Heart left ventricle (tissue), 16 donors: ENCODE data around the gene TGFBR3. TPM values are rescaled to one million over a fixed set of nuclear protein-coding genes. Genes with fewer than 3 reads are reported as not detected.
A peak's percentile ranks its signal among the peaks of the same experiment; 100 is the strongest.

Source experiments
- ATAC-seq, 4 donors: fragments of 200-7000 bp; cut with Tn5 transposase; one replicate each; pipeline ENCODE4 v1.9.1; 2020 to 2022; ENCODE audit warnings: moderate library complexity in 4 of 4, mild to moderate bottlenecking in 3 of 4, moderate number of reproducible peaks in 1 of 4
- DNase-seq, 5 donors: peaks; one replicate each; pipeline ENCODE4 v3.0.0-alpha.2; 2020
- H3K27ac ChIP-seq, 12 donors: fragments of 200-600 bp; sonication (generic) in 4 of 12; one replicate each; pipeline versions ENCODE4 v1.5.0 to v1.8.0; 2016 to 2022; ENCODE audit warnings: mild to moderate bottlenecking in 2 of 12
- H3K27me3 ChIP-seq, 9 donors: fragments of 200-600 bp; sonication (generic) in 2 of 9; one replicate each; pipeline versions ENCODE4 v1.5.1 to v1.8.0; 2016 to 2022; ENCODE audit warnings: mild to moderate bottlenecking in 3 of 9
- H3K36me3 ChIP-seq, 9 donors: fragments of 200-600 bp; sonication (generic) in 2 of 9; one replicate each; pipeline versions ENCODE4 v1.5.0 to v1.8.0; 2018 to 2022; ENCODE audit warnings: mild to moderate bottlenecking in 2 of 9
- H3K4me1 ChIP-seq, 12 donors: fragments of 200-600 bp; sonication (generic) in 4 of 12; one replicate each; pipeline versions ENCODE4 v1.5.0 to v1.8.0; 2016 to 2022; ENCODE audit warnings: mild to moderate bottlenecking in 3 of 12
- H3K4me3 ChIP-seq, 12 donors: fragments of 200-600 bp; sonication (generic) in 4 of 12; one replicate each; pipeline versions ENCODE4 v1.5.0 to v1.8.0; 2017 to 2022; ENCODE audit warnings: mild to moderate bottlenecking in 9 of 12, moderate library complexity in 4 of 12
- H3K9me3 ChIP-seq, 12 donors: fragments of 200-600 bp; sonication (generic) in 4 of 12; one replicate each; pipeline versions ENCODE4 v1.5.0 to v1.8.0; 2016 to 2022; ENCODE audit warnings: mild to moderate bottlenecking in 1 of 12
- POLR2A ChIP-seq, 2 donors: fragments of 450-650 bp; IDR thresholded peaks; one replicate each; pipeline ENCODE4 v1.6.1; 2017; ENCODE audit warnings: antibody characterized with exemption in 2 of 2, mild to moderate bottlenecking in 2 of 2, moderate library complexity in 2 of 2
- WGBS, 4 donors: extraction: QIAGEN DNeasy Blood & Tissue Kit in 2 of 4; methylation state at CpG; one replicate each; pipeline versions ENCODE4 v1.1.5 to v1.1.7; 2013 to 2018; 5-methylcytosine and 5-hydroxymethylcytosine counted together
- intact Hi-C, 10 donors: fragments of 100-400 bp; cut with DNase I; formaldehyde crosslinking; loops; one replicate each; pipeline versions ENCODE4 v1.11.1 to v1.14.2; 2022
- polyA plus RNA-seq, 2 donors: library from polyadenylated mRNA; stranded (reverse); fragments of 200-250 nt; gene quantifications; one replicate each; pipeline ENCODE4 v1.2.3, GENCODE V29; 2013
- total RNA-seq, 9 donors: library from RNA; depleted of rRNA in 2 of 9; stranded (reverse); fragments of >200 nt in 2 of 9; fragmentation: NEBNext Ultra II Directional in 3 of 9; extraction: Animal tissue kit (Norgen Biotek cat#: 25700) in 3 of 9; gene quantifications; one replicate each; pipeline versions ENCODE4 v1.1.0 to v1.2.4, GENCODE V29; 2016 to 2023
- TF ChIP-seq, protein P1 (sequence below), 12 donors: fragments of 200-600 bp; sonication (generic) in 4 of 12; IDR thresholded peaks; one replicate each; pipeline versions ENCODE4 v1.5.0 to v1.8.0; 2018 to 2022; ENCODE audit warnings: antibody characterized with exemption in 12 of 12, mild to moderate bottlenecking in 5 of 12
- donor health status: ischemic (EF 13 %, LVEDD 7.1; RV severe dilation, severe dysfunction).
- donor health status: healthy with polysubstance abuse.
- donor health status: DM: no; HTN: yes; CAD: no.
- donor health status: DM: no; HTN: no; CAD: no.
- donor health status: ischemic (EF 25% LVEDD 6.9; RV normal size, moderate dysfunction).
- donor health status: ischemic (EF 25% LVEDD 5.7; RV mildly dilated, moderate dysfunction).
- donor health status: healthy.
- donor health status: DM: yes; HTN: yes; CAD: no.
- donor health status: ischemic (EF 35%, LVEDD 5.7; RV mildly dilated, moderate dysfunction).
- donor health status: nonischemic (EF 11% LVEDD 7.7; RV severe dilation, severe dysfunction).
- donor health status: DM: yes; HTN: yes; CAD: no.
- donor health status: PGD.
- donor health status: ischemic (EF 29% LVEDD 5.4; RV normal size, mild dysfunction).
- donor health status: nonischemic (EF 23%, LVEDD 6.1; RV moderate dilation, normal function).

Gene TGFBR3
- total and polyA plus RNA-seq, 11 donors: 6.9 to 51.8 (median 22.7) TPM

DNA sequence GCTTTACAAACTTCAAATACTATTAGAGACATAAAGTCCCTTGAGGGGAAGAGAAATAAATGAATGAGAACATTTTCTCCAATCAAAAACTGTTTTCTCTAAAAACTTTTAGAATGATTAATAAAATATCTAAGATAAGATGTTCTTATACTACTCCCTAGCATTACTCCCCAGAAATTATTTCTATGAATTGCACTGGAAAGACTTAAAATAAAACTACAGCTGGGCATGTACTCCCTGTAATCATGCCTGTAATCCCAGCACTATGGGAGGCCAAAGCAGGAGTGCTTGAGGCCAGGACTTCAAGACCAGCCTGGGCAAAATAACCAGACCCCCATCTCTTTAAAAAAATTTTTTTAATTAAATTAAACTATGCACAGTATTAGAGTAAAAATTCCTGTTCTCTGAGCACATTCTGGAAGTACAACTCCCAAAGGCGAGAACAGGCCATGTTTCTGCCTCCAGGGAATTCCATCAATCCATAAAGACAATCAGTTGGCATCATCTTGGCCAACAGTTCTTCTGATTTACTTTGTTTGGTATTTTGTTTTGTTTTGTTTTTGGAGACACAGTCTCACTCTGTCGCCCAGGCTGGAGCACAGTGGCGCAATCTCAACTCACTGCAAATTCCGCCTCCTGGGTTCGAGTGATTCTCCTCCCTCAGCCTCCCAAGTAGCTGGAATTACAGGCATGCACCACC is 77.9 kb downstream of the TGFBR3 start:
- intact Hi-C loops: no loop called here
- no peak for DNase-seq
- no peak for TF ChIP-seq POLR2A (IDR thresholded peaks at IDR 0.05)
- TF ChIP-seq, protein P1, sequence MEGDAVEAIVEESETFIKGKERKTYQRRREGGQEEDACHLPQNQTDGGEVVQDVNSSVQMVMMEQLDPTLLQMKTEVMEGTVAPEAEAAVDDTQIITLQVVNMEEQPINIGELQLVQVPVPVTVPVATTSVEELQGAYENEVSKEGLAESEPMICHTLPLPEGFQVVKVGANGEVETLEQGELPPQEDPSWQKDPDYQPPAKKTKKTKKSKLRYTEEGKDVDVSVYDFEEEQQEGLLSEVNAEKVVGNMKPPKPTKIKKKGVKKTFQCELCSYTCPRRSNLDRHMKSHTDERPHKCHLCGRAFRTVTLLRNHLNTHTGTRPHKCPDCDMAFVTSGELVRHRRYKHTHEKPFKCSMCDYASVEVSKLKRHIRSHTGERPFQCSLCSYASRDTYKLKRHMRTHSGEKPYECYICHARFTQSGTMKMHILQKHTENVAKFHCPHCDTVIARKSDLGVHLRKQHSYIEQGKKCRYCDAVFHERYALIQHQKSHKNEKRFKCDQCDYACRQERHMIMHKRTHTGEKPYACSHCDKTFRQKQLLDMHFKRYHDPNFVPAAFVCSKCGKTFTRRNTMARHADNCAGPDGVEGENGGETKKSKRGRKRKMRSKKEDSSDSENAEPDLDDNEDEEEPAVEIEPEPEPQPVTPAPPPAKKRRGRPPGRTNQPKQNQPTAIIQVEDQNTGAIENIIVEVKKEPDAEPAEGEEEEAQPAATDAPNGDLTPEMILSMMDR (IDR thresholded peaks at IDR 0.05): no peak
- no peak for ATAC-seq
- 95 to 99% (median 97%) methylated on average over 5 of the region's 5 CpGs for WGBS, 4 donors
- Histone ChIP-seq H3K9me3 (no peaks in the 10 kb centered on the region), H3K27ac (peak overlapping the region in 2 of 12 donors; percentile 14 to 40), H3K4me3 (no peak overlapping the region), H3K4me1 (peaks cover 0 to 65% (median 32%) of the 10 kb centered on the region in 12 donors), H3K36me3 (no peaks in the 10 kb centered on the region), H3K27me3 (no peaks in the 10 kb centered on the region)

GRCh38 chr1:91806769-91807700 is 78.9 kb downstream of the TGFBR3 start:
- intact Hi-C loops: no loop called here
- peak overlapping the region in 2 of 12 donors; percentile 14 to 40 for H3K27ac ChIP-seq
- H3K9me3 ChIP-seq: no peaks in the 10 kb centered on the region
- no peak overlapping the region for H3K4me3 ChIP-seq
- ATAC-seq (no peak), DNase-seq (no peak)
- no peaks in the 10 kb centered on the region for H3K27me3 ChIP-seq
- no peaks in the 10 kb centered on the region for H3K36me3 ChIP-seq
- H3K4me1 ChIP-seq: peaks cover 0 to 68% (median 32%) of the 10 kb centered on the region in 12 donors
- 74 to 81% (median 78%) methylated on average over 8 of the region's 8 CpGs for WGBS, 4 donors
- no peak for TF ChIP-seq POLR2A (IDR thresholded peaks at IDR 0.05)
- TF ChIP-seq, protein P1 (IDR thresholded peaks at IDR 0.05): no peak

GRCh38 chr1:91806181-91806768 is 79.7 kb downstream of the TGFBR3 start:
- Histone ChIP-seq H3K27me3 (no peaks in the 10 kb centered on the region), H3K36me3 (no peaks in the 10 kb centered on the region), H3K4me1 (peaks cover 0 to 68% (median 32%) of the 10 kb centered on the region in 12 donors), H3K9me3 (no peaks in the 10 kb centered on the region), H3K27ac (peak overlapping the region in 2 of 12 donors; percentile 6 to 8), H3K4me3 (no peak overlapping the region)
- no peak for DNase-seq
- intact Hi-C loops: no loop called here
- ATAC-seq: no peak
- TF ChIP-seq, protein P1 (IDR thresholded peaks at IDR 0.05): no peak
- TF ChIP-seq POLR2A (IDR thresholded peaks at IDR 0.05): no peak
- WGBS, 4 donors: 41 to 55% (median 46%) methylated on average over 8 of the region's 8 CpGs
